GM18861 (cell line): ENCODE data around the gene PRM1.

Source experiments
- ATAC-seq: cut with Tn5 transposase; IDR thresholded peaks from one replicate; pipeline ENCODE4 v1.9.1; 2021; ENCODE audit not compliant: unreplicated experiment

The PRM1 gene

DNA sequence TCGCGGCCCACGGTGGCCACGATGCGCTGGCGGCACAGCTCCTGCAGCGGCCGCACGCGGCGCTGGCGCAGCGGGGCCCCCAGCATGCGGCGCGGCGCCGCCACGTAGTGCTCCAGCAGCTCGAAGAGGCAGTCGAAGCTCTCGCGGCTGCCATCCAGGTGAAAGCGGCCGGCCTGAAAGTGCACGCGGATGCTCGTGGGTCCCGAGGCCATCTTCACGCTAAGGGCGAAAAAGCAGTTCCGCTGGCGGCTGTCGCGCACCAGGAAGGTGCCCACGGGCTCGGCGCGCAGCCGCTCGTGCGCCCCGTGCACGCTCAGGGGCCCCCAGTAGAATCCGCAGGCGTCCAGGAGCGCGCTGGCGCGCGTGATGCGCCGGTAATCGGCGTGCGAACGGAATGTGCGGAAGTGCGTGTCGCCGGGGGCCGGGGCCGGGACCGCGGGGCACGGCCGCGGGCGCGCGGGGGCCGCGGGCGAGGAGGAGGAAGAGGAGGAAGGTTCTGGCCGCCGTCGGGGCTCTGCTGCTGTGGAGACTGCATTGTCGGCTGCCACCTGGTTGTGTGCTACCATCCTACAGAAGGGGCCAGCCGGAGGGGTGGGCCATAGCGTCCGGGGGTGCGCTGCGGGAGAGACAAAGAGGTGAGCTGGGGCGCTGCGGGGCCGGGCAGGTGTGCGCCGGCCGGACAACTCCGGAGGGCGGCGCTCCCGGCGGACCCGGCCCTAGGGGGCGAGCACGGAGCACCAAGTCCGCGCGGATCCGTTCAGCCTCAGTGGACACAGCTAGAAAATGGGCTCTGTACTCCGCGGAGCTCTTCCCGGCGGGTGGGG, 26.0 kb downstream of the PRM1 start:
- ATAC-seq = no peak

- ATAC-seq = no peak
Measured at GRCh38 chr16:11253995-11254912, 26.9 kb downstream of the PRM1 start.

- ATAC-seq = no peak
Measured at GRCh38 chr16:11253009-11253994, 27.8 kb downstream of the PRM1 start.

DNA sequence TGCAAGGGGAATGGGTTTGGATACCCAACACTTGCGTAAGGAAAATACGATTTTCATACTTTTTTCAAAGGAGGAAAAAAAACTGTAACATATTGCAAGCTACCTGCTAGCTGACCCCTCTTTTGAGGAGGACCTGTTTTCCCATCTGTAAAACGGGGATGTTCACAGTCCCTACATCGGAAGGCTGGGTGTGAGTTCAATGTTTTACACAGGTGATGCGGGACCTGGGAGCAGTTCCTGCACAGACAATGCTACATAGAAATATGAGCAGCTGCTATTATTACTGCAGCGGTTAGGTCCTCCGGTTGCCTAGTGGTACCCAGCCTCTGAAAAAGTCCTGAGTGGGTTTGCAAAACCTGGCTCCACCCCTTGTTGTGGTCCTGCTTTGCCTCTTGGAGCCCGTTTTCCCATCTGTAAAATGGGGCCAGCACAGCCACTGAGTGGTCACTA, 28.6 kb downstream of the PRM1 start:
- no peak for ATAC-seq

GRCh38 chr16:11251525-11252481, 29.3 kb downstream of the PRM1 start:
- no peak for ATAC-seq

GRCh38 chr16:11250786-11251524, 30.2 kb downstream of the PRM1 start:
- no peak for ATAC-seq

DNA sequence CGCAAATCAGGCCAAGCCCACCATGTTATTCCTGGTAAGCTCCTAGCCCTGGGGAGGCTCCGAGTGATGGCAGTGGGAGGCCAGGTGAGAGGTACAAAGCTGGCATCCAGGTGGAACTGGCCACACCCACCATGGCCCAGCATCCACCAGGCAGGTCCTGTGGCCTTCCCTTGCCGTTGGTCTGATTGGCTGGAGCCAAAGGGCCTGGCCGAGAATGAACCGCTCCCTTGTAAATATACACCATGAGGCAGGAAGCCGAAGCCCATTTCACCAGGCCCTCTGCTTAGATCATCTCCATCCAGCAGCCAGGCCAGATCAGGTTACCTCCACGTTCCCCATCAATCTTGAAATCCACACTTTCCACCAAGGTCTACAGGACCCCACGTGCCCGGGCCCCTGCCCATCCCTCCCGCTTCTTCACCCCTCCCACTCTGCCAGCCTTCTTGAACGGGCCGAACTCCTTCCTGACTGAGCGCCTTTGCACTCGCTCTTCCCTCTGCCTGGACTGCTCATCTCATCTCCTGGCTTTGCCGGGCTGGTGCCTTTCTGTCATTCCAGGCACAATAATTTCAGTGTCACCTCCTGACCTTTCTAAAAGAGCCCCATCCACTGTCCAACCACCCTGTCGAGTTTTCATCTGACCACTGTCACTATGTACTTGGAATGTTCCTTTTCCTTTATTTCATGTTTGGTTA, 30.9 kb downstream of the PRM1 start:
- ATAC-seq = no peak

DNA sequence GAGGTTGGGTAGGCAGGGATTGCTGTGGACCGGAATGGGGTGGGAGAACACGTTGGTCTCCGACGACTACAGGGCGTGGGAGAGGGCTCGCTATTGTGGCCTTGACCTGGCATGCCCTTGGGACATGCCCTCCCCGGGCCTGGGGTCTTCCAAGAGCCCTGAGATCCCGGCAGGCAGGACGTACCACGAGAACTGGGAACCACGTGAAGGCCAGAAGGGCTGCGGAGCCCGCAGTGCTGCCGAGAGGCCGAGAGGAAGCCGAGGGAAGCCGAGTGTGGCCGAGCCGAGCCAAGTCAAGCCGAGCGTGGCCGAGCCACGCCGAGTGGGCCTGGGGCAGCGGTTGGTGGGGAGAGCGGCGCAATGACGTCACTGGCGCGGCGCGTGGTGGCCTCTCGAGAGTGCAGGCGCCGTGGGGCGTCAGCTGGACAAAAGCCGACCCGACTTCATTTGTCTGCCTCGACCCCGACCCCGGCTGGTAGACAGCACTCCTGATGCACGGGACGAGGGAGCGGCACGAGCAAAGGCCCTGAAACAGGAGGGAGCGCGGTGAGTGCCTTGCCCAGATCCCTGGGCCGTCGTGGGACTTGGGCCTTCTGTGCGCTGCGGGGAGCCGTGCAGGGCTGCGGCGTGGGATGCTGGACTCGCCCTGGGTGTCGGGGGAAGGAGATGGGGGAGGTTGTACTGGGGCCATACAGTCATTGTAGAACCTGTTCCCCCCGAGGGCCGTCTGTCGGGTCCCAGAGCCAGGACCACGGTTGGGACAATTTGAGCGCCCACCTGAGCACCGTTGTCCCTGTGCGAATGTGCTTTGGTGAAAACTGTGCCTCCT, 31.7 kb downstream of the PRM1 start:
- no peak for ATAC-seq

GRCh38 chr16:11248133-11248532, 33.0 kb downstream of the PRM1 start:
- ATAC-seq = no peak

DNA sequence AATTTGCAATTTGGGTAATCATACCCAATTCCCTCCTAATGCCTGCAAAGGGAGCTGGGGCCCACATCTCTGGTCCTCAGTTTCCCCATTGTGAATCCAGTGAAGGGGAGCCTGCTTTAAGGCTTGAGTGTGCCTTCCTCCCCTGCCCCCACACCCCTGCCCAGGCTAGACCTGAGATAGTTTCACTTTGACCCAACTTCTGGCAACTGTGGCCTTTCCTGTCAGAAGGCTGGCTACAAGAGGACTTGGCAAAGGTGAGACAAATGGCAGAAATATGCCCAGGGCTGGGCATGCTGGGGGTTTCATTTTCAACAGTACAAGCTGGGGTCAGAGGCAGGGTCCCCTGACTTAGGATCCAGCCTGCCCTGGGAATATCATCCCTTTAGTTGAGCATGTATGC, 35.1 kb downstream of the PRM1 start:
- no peak for ATAC-seq

DNA sequence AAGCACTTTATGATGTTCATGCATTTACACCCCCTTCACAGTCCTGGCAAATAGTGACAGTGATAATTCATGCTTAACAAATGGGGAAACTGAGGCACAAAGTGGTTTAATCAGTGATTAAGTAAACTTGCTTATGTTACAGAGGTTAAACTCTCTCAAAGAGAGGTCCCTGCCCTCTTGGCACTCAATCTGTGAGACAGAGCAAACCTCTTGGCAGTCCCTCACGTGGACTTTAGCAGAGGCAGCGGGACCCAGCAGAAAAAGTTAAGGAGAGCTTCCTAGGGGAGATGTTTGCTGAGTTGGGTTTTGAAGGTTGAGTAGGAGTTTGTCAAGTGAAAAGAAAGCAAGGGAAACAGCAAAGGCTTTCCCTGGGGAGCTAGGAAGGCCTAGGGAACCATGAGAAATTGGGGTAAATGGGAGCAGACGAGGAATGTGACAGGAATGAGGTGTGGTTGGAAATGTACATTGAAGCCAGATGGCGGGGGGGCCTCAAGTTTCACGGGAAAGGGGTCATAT, 35.9 kb downstream of the PRM1 start:
- ATAC-seq = no peak

- ATAC-seq = no peak
Measured at GRCh38 chr16:11242658-11243057, 38.5 kb downstream of the PRM1 start.

- no peak for ATAC-seq
Measured at GRCh38 chr16:11241480-11242204, 39.5 kb downstream of the PRM1 start.

DNA sequence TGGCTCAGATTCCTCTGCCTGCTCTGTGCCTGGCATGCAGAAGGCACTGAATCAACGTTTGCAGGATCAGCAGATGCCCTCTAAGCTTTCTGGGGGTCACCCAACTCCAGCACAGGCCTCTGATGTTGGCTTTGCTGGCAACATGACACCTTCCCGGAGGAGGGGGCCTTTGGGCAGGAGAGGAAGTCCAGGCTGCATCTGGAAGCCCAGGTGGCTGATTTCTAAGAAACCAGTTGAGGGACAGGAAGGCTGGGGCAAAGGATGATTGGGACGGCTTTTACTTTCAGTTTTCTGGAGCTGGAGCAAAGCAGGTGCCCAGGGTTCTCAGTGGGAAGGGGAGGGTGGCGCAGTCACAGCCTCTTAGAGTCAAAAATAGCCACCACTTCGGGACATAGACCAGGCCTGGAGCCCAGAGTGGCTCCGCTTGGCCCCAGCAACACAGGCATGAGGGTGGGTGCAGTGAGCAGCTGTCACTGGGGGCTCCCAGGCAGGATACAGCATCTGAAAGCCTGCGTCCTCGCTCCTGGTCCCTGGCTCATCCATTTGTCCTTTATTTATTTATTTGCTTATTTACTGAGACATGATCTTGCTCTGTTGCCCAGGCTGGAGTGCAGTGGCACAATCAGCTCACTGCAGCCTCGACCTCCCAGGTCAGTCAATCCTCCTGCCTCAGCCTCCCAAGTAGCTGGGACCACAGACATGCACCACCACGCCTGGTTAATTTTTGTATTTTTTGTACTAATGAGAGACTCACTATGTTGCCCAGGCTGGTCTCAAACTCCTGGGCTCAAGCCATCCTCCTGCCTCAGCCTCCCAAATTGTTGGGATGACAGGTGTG, 40.3 kb downstream of the PRM1 start:
- no peak for ATAC-seq
